ENCODE results near the gene KIF19. TPM values are rescaled to one million over a fixed set of nuclear protein-coding genes. Genes with fewer than 3 reads are reported as not detected.

Gene KIF19
- total and polyA plus RNA-seq, 2 experiments from 2014 or later = 0.46 to 0.80 TPM

DNA sequence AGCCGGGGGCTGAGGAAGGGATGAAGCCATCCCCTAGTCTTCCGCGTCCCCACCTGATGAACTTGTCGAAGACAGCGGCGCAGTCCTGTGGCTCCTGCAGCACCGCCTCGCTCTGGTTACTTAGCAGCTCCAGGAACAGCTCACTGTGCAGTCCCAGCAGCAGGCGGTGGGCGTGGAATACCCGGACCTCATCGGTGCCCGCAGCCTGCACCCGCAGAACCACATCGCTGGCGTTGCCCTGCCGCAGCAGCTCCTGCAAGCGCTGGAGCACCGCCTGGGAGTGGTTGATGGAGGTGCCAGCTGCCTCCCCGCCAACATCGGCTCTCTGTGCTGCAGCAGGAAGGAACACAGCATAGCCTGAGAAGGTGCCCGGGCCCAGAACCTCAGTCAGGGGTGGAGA, 33.9 kb downstream of the KIF19 start:
- Histone ChIP-seq H3K9me2 (replicated peaks; ENCODE audit: insufficient read depth) (no peaks in the 10 kb centered on the region), H3K9me3 (ENCODE audit: low read depth) (no peaks in the 10 kb centered on the region), H3K27me3 (peaks cover 21% of the 10 kb centered on the region), H4K20me1 (ENCODE audit: insufficient read depth, poor library complexity, severe bottlenecking) (no peaks in the 10 kb centered on the region), H3K4me2 (no peak overlapping the region), H2AFZ (no peak overlapping the region), H3K4me3 (no peak overlapping the region), H3K79me2 (no peaks in the 10 kb centered on the region), H3K36me3 (replicated peaks; ENCODE audit: insufficient read depth, low read depth) (no peaks in the 10 kb centered on the region), H3K4me1 (ENCODE audit: insufficient read depth) (no peaks in the 10 kb centered on the region), H3K27ac (no peak overlapping the region)
- WGBS (ENCODE audit: low lambda C conversion rate, missing lambda C conversion rate) = 97% methylated on average over 21 of the region's 22 CpGs
- no peak for DNase-seq (ENCODE audit: low spot score)
- TF ChIP-seq CTCF (IDR thresholded peaks at IDR 0.05; ENCODE audit: poor library complexity) = no peak
- no peak for TF ChIP-seq EZH2 (IDR thresholded peaks at IDR 0.05; ENCODE audit: borderline replicate concordance)
- TF ChIP-seq EZH2phosphoT487 (IDR thresholded peaks at IDR 0.05; ENCODE audit: low read depth, severe bottlenecking, unreplicated experiment) = no peak

- Histone ChIP-seq H3K9me3 (ENCODE audit: low read depth) (no peaks in the 10 kb centered on the region), H3K9me2 (replicated peaks; ENCODE audit: insufficient read depth) (no peaks in the 10 kb centered on the region), H3K4me1 (ENCODE audit: insufficient read depth) (no peaks in the 10 kb centered on the region), H3K27ac (no peak overlapping the region), H3K4me3 (no peak overlapping the region), H3K27me3 (peaks cover 13% of the 10 kb centered on the region), H2AFZ (no peak overlapping the region), H4K20me1 (ENCODE audit: insufficient read depth, poor library complexity, severe bottlenecking) (no peaks in the 10 kb centered on the region), H3K79me2 (no peaks in the 10 kb centered on the region), H3K4me2 (no peak overlapping the region), H3K36me3 (replicated peaks; ENCODE audit: insufficient read depth, low read depth) (no peaks in the 10 kb centered on the region)
- no peak for DNase-seq (ENCODE audit: low spot score)
- no peak for TF ChIP-seq CTCF (IDR thresholded peaks at IDR 0.05; ENCODE audit: poor library complexity)
- no peak for TF ChIP-seq EZH2phosphoT487 (IDR thresholded peaks at IDR 0.05; ENCODE audit: low read depth, severe bottlenecking, unreplicated experiment)
- WGBS (ENCODE audit: low lambda C conversion rate, missing lambda C conversion rate) = 79% methylated on average over 6 of the region's 7 CpGs
Observed at GRCh38 chr17:74360899-74361229, 34.8 kb downstream of the KIF19 start.

DNA sequence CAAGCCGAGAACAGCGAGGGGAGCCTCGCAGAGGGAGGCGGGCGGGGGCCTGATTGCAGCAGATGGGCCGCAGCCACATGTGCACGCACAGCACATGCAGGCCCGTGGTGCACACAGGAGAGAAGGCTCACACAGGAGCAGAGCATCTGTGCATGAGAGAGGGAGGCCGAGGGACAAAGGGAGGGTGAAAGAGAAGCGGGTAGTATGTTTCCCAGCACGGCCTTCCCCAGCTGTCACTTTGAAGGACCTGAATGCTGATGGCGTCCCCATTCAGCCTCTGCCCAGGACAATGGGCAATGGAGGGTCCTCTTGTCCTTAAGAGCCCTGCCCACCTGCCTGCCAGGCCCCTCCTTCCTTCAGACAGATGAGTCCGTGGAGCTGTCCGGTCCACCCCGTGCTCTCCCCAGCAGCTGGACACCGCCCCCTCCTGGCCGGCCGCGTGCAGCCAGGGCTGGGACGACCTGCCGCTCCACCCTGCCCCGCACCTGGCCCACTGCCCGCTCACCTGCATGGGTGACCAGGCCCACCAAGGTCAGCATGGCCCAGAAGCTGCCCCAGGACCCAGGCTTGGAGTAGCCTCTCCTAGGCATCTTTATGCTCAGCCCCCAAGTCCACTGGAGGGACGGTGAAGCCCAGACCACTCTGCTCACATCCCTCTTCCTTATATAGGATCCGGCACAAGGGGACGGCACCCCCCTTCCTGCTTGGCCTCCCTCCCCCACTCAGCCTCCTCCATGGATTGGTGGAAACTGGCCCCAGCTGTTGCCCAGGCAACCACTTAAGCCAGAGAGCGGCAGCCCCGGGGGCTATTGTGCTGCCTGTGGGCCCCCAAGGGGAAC, 35.4 kb downstream of the KIF19 start, which contains the start of gene BTBD17:
TSS of gene BTBD17 (minus strand) at position 639 of the 839 bp plus-strand sequence. CDS start at position 590, 49 bp downstream.
- Histone ChIP-seq H3K27me3 (peaks cover 11% of the 10 kb centered on the region), H3K9me2 (replicated peaks; ENCODE audit: insufficient read depth) (no peaks in the 10 kb centered on the region), H3K4me1 (ENCODE audit: insufficient read depth) (no peaks in the 10 kb centered on the region), H3K27ac (no peak within 1 kb of the TSS), H3K36me3 (replicated peaks; ENCODE audit: insufficient read depth, low read depth) (no peaks in the 10 kb centered on the region), H4K20me1 (ENCODE audit: insufficient read depth, poor library complexity, severe bottlenecking) (no peaks in the 10 kb centered on the region), H3K9me3 (ENCODE audit: low read depth) (no peaks in the 10 kb centered on the region), H2AFZ (no peak within 1 kb of the TSS), H3K4me3 (no peak within 1 kb of the TSS), H3K79me2 (no peaks in the 10 kb centered on the region), H3K4me2 (no peak within 1 kb of the TSS)
- 44% methylated on average over 28 of the region's 28 CpGs for WGBS (ENCODE audit: low lambda C conversion rate, missing lambda C conversion rate)
- peak; percentile 71 for DNase-seq (ENCODE audit: low spot score)
- TF ChIP-seq CTCF (IDR thresholded peaks at IDR 0.05; ENCODE audit: poor library complexity) (peak; percentile 72), EZH2phosphoT487 (IDR thresholded peaks at IDR 0.05; ENCODE audit: low read depth, severe bottlenecking, unreplicated experiment) (no peak), EZH2 (IDR thresholded peaks at IDR 0.05; ENCODE audit: borderline replicate concordance) (no peak)
